WI38 (cell line): Measurements from ENCODE around the gene ZKSCAN1.
"Not testable (repeated sequence)": the region's sequence is repeated elsewhere in the genome, so short reads cannot be mapped to it uniquely, and the experiment has no call there.

ENCODE experiments used
- H3K4me3 ChIP-seq: 2 replicates; pipeline ENCODE4 v1.5.1; 2011; ENCODE audit warnings: low read depth, mild to moderate bottlenecking, control low read depth, low read length
- TF ChIP-seq, protein P1 (sequence below): IDR thresholded peaks from 2 replicates; pipeline ENCODE4 v1.5.1; 2012; ENCODE audit warnings: low read depth, mild to moderate bottlenecking, control low read depth, low read length

ZKSCAN1 gene

GRCh38 chr7:100008525-100008924, 6.9 kb upstream of the ZKSCAN1 start:
- no peak overlapping the region for H3K4me3 ChIP-seq
- TF ChIP-seq, protein P1, sequence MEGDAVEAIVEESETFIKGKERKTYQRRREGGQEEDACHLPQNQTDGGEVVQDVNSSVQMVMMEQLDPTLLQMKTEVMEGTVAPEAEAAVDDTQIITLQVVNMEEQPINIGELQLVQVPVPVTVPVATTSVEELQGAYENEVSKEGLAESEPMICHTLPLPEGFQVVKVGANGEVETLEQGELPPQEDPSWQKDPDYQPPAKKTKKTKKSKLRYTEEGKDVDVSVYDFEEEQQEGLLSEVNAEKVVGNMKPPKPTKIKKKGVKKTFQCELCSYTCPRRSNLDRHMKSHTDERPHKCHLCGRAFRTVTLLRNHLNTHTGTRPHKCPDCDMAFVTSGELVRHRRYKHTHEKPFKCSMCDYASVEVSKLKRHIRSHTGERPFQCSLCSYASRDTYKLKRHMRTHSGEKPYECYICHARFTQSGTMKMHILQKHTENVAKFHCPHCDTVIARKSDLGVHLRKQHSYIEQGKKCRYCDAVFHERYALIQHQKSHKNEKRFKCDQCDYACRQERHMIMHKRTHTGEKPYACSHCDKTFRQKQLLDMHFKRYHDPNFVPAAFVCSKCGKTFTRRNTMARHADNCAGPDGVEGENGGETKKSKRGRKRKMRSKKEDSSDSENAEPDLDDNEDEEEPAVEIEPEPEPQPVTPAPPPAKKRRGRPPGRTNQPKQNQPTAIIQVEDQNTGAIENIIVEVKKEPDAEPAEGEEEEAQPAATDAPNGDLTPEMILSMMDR, result no peak

- H3K4me3 ChIP-seq, result not testable (repeated sequence)
Measured at GRCh38 chr7:100009952-100010351, 5.4 kb upstream of the ZKSCAN1 start.

GRCh38 chr7:100010901-100011300, 4.5 kb upstream of the ZKSCAN1 start:
- no peak overlapping the region for H3K4me3 ChIP-seq
- TF ChIP-seq, protein P1, result no peak

- TF ChIP-seq, protein P1, result no peak
- H3K4me3 ChIP-seq, result no peak overlapping the region
Measured at GRCh38 chr7:100011516-100011915, 3.9 kb upstream of the ZKSCAN1 start.

GRCh38 chr7:100012385-100013327, 2.7 kb upstream of the ZKSCAN1 start:
- H3K4me3 ChIP-seq, result not testable (repeated sequence)

DNA sequence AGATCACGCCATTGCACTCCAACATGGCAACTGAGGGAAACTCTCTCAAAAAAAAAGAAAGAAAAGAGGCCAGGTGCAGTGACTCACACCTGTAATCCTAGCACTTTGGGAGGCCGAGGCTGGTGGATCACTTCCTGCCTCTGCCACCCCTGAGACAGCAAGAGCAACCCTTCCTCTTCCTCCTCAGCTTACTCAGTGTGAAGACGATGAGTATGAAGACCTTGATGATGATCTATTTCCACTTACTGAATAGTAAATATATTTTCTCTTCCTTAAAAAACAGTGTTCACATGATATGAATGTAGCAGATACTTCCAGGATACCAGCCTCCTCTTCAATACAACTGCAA, 2.1 kb upstream of the ZKSCAN1 start:
- TF ChIP-seq, protein P1, result no peak
- no peak overlapping the region for H3K4me3 ChIP-seq

DNA sequence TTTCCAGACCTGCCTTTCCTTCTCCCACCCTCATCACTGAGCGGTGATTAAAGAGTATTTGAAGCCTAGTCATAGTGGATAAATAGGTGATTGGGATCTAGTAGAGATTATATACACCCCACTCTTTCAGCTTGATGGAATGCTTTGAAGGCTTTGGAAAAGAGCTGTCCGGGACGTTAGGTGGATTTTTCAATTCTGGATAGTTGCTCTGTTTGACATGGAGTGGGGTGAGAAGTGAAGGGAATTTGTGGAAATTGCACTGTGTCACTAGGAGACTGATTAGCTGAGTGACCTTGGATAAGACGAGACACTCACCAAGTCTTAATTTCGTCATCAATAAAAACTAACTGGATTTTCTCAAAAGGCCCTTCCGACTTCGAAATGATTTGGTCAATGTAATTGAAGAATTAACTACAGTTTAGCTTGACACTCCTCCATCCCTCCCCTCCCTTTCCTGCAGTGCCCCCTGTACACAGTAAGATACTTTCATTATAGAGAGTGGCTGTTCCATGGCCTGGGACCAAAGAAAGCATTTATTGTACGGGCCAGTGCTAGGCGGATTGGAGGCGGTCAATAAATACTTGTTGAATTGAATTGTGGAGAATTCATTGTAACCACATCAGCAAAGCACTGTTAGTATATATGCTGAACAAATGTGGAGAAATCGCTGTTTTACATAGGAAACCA, 962 bp downstream of the ZKSCAN1 start:
- H3K4me3 ChIP-seq, result peak overlapping the region; percentile 98

DNA sequence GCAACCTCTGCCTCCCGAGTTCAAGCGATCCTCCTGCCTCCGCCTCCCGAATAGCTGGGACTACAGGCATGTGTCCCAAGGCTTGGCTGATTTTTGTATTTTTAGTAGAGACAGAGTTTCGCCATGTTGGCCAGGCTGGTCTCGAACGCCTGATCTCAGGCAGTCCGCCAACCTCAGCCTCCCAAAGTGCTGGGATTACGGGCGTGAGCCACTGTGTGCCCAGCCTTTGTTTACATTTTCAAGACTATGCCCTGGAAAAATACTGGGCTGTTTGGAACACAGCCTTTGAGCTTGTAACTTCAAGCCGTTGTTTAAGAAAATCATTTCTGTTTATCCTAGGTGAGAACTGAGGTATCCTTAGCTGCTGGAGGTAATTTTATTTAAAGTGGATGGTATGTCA, 1.9 kb downstream of the ZKSCAN1 start:
- H3K4me3 ChIP-seq, result peak overlapping the region; percentile 98
- TF ChIP-seq, protein P1, result no peak

More for the DNA sequence above, 962 bp downstream of the ZKSCAN1 start:
- TF ChIP-seq, protein P1, result no peak
